Lower lobe of right lung (tissue), 2 donors: Measurements from ENCODE around the gene STK35. TPM values are rescaled to one million over a fixed set of nuclear protein-coding genes. Genes with fewer than 3 reads are reported as not detected.
A peak's percentile ranks its signal among the peaks of the same experiment; 100 is the strongest.

Experiments used
- ATAC-seq, 2 donors: fragments of 200-7000 bp; cut with Tn5 transposase; one replicate each; pipeline ENCODE4 v1.9.1; 2020 to 2022; ENCODE audit warnings: mild to moderate bottlenecking in 2 of 2, moderate library complexity in 2 of 2
- DNase-seq: peaks from one replicate; pipeline ENCODE4 v3.0.0-alpha.2; 2020
- H3K27ac ChIP-seq: fragments of 200-600 bp; one replicate; pipeline ENCODE4 v1.8.0; 2022
- H3K27me3 ChIP-seq: fragments of 200-600 bp; one replicate; pipeline ENCODE4 v1.8.0; 2022; ENCODE audit warnings: low read depth
- H3K36me3 ChIP-seq: fragments of 200-600 bp; one replicate; pipeline ENCODE4 v1.8.0; 2022; ENCODE audit warnings: mild to moderate bottlenecking
- H3K4me1 ChIP-seq: fragments of 200-600 bp; one replicate; pipeline ENCODE4 v1.8.0; 2022
- H3K4me3 ChIP-seq: fragments of 200-600 bp; one replicate; pipeline ENCODE4 v1.8.0; 2022; ENCODE audit warnings: mild to moderate bottlenecking
- H3K9me3 ChIP-seq: fragments of 200-600 bp; one replicate; pipeline ENCODE4 v1.8.0; 2022
- intact Hi-C: fragments of 100-400 bp; cut with DNase I; formaldehyde crosslinking; loops from one replicate; pipeline ENCODE4 v1.11.0; 2022
- total RNA-seq: library from RNA; stranded (reverse); fragmentation: NEBNext Ultra II Directional; extraction: Animal tissue kit (Norgen Biotek cat#: 25700); gene quantifications from one replicate; pipeline ENCODE4 v1.2.1, GENCODE V29; 2021
- TF ChIP-seq, protein P1 (sequence below): fragments of 200-600 bp; IDR thresholded peaks from one replicate; pipeline ENCODE4 v1.8.0; 2022; ENCODE audit warnings: antibody characterized with exemption, mild to moderate bottlenecking
- donor health status: DM: no; HTN: yes; CAD: no; lungs with severe emphysema.

The STK35 gene
- total RNA-seq, 1 donor from 2014 or later: 13.9 TPM

DNA sequence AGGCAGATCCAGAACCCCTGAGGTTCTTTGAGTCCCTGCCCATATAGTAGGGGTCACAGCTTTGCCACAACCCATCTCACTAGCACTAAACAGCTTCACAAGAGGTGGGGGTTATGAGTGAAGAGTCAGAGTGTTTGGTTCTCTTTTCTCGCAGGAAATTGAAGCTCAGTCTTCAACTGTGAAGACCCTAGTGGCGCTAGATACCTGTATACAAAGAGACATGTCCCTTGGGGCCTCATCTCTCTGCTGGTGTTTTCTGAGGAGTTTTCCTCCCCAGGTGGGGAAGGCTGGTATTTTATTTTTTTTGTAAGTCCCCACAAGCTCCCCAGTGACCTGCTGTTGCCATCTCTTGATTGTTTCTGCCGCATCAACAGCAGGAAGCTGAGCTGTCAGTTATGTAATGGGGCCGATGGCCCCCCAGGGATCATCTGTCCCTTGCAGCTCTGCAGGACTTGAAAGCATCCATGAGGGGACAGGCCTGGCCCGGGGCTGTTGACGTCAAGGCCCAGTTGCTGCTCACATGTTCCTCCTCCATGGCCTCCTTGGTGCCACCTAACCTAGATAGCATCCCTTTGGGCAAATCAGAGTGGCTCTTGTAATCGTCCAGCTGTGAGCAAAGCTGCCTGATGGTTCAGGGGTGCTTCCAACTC is 23.1 kb downstream of the STK35 start:
- no peaks in the 10 kb centered on the region for H3K27me3 ChIP-seq
- peaks cover 42% of the 10 kb centered on the region for H3K4me1 ChIP-seq
- H3K36me3 ChIP-seq: no peaks in the 10 kb centered on the region
- intact Hi-C loops: no loop called here
- no peak for DNase-seq
- ATAC-seq: no peak
- H3K9me3 ChIP-seq: no peaks in the 10 kb centered on the region
- TF ChIP-seq, protein P1, sequence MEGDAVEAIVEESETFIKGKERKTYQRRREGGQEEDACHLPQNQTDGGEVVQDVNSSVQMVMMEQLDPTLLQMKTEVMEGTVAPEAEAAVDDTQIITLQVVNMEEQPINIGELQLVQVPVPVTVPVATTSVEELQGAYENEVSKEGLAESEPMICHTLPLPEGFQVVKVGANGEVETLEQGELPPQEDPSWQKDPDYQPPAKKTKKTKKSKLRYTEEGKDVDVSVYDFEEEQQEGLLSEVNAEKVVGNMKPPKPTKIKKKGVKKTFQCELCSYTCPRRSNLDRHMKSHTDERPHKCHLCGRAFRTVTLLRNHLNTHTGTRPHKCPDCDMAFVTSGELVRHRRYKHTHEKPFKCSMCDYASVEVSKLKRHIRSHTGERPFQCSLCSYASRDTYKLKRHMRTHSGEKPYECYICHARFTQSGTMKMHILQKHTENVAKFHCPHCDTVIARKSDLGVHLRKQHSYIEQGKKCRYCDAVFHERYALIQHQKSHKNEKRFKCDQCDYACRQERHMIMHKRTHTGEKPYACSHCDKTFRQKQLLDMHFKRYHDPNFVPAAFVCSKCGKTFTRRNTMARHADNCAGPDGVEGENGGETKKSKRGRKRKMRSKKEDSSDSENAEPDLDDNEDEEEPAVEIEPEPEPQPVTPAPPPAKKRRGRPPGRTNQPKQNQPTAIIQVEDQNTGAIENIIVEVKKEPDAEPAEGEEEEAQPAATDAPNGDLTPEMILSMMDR: no peak
- no peak overlapping the region for H3K4me3 ChIP-seq
- no peak overlapping the region for H3K27ac ChIP-seq

DNA sequence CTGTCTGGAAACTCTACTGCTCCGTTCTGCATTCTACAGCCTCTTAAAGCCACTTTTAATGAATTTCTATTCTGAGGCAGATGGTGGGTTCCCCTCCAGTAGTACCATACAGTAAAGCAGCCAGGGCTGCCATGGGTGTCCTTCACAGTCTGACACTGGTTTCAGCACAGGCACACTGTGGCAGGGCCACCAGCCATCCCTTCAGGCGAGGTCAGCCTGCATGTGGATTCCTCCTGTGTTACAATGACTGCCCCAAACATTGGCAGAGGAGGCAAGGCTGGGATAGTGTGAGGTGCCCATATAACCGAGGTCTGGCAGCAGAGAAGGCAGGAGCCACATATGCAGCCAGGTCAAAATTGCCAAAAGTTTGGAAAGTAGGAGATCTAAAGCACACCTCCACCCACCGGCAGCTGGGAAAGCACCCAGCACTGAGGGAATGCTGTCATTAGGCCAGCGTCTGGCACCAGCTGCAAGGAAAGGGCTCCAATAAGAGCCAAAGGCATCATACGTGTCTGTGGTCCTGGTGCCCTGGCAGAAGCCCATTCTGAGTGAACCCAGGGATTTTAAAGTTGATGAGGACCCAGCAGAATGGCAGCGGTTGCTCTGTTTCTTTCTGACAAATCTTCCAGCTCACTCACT is 24.0 kb downstream of the STK35 start:
- TF ChIP-seq, protein P1: no peak
- H3K4me1 ChIP-seq: peaks cover 38% of the 10 kb centered on the region

DNA sequence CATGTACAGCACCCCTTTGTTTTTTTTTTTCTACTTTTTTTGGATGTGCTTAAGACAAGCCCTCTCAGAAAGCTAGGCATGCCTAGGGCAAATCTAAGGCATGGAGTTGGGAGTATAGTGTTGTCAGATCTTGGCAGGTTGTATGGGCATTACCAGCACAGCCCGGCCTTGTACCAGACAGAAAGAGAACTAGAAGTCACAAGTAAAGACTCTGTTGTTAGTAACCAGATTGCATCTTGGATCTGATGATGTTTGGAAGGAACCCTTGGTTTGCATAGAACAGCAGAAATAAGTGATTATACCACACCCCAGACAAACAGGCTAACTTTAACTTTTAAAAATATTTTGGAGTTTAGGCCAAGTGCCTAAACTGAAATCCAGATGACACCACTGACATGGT is 25.6 kb downstream of the STK35 start:
- Histone ChIP-seq H3K27ac (peak overlapping the region; percentile 9), H3K27me3 (no peaks in the 10 kb centered on the region), H3K9me3 (no peaks in the 10 kb centered on the region), H3K4me1 (peaks cover 33% of the 10 kb centered on the region), H3K4me3 (no peak overlapping the region), H3K36me3 (no peaks in the 10 kb centered on the region)
- no peak for ATAC-seq
- no peak for DNase-seq
- TF ChIP-seq, protein P1: no peak
- intact Hi-C loops: no loop called here

More for the DNA sequence above, 24.0 kb downstream of the STK35 start:
- H3K4me3 ChIP-seq: no peak overlapping the region
- H3K9me3 ChIP-seq: no peaks in the 10 kb centered on the region
- no peak for DNase-seq
- intact Hi-C loops: no loop called here
- no peak overlapping the region for H3K27ac ChIP-seq
- H3K36me3 ChIP-seq: no peaks in the 10 kb centered on the region
- no peaks in the 10 kb centered on the region for H3K27me3 ChIP-seq
- no peak for ATAC-seq

DNA sequence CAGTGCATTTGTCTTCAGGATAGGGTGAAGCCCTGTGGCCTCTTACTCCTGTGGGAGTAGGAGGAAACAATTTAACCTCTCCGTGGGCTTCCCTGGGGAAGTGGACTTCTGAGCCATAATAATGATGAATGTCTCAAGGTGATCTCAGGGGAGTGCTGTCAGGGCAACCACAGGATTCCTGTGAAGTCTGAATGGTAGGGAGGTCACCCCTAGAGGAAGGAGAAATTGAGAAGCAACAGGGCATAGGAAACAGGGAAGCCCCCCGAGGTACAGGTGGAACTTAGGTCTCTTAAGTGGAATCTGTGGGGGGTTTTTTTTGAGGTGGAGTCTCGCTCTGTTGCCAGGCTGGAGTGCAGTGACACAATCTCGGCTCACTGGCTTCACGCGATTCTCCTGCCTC is 26.9 kb downstream of the STK35 start:
- no peak overlapping the region for H3K27ac ChIP-seq
- ATAC-seq (no peak), DNase-seq (no peak)
- H3K36me3 ChIP-seq: no peaks in the 10 kb centered on the region
- H3K9me3 ChIP-seq: no peaks in the 10 kb centered on the region
- H3K4me3 ChIP-seq: no peak overlapping the region
- H3K27me3 ChIP-seq: no peaks in the 10 kb centered on the region
- intact Hi-C loops: no loop called here
- TF ChIP-seq, protein P1: no peak
- H3K4me1 ChIP-seq: peaks cover 38% of the 10 kb centered on the region

DNA sequence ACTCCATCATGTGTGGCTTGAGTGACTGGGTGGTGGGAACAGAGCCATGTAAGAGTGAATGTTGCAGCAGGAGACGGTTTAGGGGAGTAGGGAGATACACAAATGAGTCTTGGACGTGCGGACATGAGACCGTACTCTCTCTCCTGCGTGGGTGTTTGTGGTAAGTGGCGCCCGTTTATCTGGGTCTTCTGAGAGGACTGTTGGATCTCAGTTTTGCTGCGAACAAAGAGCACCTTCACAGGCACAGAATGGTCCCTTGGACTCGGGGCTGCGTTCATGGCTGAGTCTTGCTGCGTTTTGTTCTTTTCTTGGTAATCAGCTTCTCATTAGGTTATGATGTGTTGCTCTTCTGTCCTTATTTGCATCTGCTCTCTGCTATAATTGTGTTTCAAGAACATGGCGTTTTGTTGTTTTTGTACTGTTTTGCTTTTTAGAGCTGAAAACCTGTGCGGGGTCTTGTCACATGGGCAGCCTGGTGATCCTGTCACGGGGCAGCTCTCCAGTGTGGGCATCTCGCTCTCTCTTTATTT is 28.5 kb downstream of the STK35 start:
- H3K27ac ChIP-seq: no peak overlapping the region
- intact Hi-C loops: no loop called here
- TF ChIP-seq, protein P1: no peak
- H3K27me3 ChIP-seq: no peaks in the 10 kb centered on the region
- H3K36me3 ChIP-seq: no peaks in the 10 kb centered on the region
- no peak for ATAC-seq
- H3K9me3 ChIP-seq: no peaks in the 10 kb centered on the region
- no peak overlapping the region for H3K4me3 ChIP-seq
- peaks cover 42% of the 10 kb centered on the region for H3K4me1 ChIP-seq
- no peak for DNase-seq
